Right atrium auricular region (tissue), 2 donors: Measurements from ENCODE around the gene ARHGAP27. TPM values are rescaled to one million over a fixed set of nuclear protein-coding genes. Genes with fewer than 3 reads are reported as not detected.

Experiments used
- DNase-seq: peaks from one replicate; pipeline ENCODE4 v3.0.0-alpha.2; 2019; ENCODE audit warnings: low spot score
- H3K27ac ChIP-seq, 2 donors: fragments of 200-600 bp; sonication (generic); 1 replicate in 1 of 2; 2 replicates in 1 of 2; pipeline ENCODE4 v1.5.1; 2016 to 2019
- H3K27me3 ChIP-seq, 2 donors: fragments of 200-600 bp; sonication (generic); one replicate each; pipeline versions ENCODE4 v1.5.1 to v1.6.0; 2017 to 2019
- H3K36me3 ChIP-seq: fragments of 200-600 bp; sonication (generic); one replicate; pipeline ENCODE4 v1.5.1; 2016
- H3K4me1 ChIP-seq, 2 donors: fragments of 200-600 bp; sonication (generic); one replicate each; pipeline versions ENCODE4 v1.5.1 to v1.6.0; 2017 to 2019
- H3K4me3 ChIP-seq, 2 donors: fragments of 200-600 bp; sonication (generic); 1 replicate in 1 of 2; 2 replicates in 1 of 2; pipeline ENCODE4 v1.5.1; 2017 to 2019; ENCODE audit warnings: mild to moderate bottlenecking in 1 of 2, moderate library complexity in 1 of 2
- H3K9me3 ChIP-seq, 2 donors: fragments of 200-600 bp; sonication (generic); one replicate each; pipeline ENCODE4 v1.5.1; 2019
- total RNA-seq, 2 donors: library from RNA; depleted of rRNA; stranded (reverse); fragments of >200 nt; gene quantifications; one replicate each; pipeline ENCODE4 v1.1.0, GENCODE V29; 2016
- TF ChIP-seq, protein P1 (sequence below), 2 donors: fragments of 200-600 bp; sonication (generic); IDR thresholded peaks; one replicate each; pipeline ENCODE4 v1.5.1; 2019; ENCODE audit warnings: antibody characterized with exemption in 2 of 2

ARHGAP27 gene
- total RNA-seq, 2 donors from 2014 or later, result 18.9 to 21.9 TPM

DNA sequence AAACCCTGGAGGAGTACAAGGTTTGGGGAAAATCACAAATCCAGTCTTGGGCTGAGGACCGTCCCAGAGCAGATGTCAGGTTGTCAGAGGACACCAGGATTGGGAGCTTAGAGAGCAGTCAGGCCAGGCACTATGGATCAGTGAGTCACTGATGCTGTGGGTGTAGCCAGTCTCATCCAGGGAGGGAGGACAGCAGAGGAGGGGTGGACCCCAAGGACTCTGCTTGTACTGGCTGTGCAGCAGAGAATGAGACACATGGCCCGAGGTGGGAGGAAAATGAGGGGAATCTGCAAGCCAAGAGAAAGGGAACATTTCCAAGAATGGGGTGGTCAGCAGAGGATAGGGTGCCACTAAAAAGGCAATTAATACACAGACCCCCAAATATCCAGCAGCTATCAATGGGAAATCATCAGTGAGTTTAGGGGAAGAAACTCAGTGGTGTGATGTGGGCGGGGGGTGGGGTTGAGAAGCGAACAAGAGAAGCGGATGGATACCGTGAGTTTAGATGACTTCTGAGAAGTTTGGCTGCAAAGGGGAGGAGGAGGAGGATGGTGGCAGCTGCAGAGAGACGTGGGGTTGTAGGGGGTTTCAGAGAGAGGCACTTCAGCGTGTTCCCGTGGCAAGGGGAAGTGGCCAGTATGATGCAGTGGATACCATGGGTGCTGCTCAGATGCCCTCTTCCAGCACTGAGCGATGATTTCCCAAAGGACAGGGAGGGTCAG, 43.9 kb downstream of the ARHGAP27 start:
- Histone ChIP-seq H3K36me3 (no peaks in the 10 kb centered on the region), H3K4me3 (no peak overlapping the region), H3K27ac (no peak overlapping the region), H3K4me1 (peaks cover 0 to 19% of the 10 kb centered on the region in 2 donors), H3K27me3 (no peaks in the 10 kb centered on the region), H3K9me3 (no peaks in the 10 kb centered on the region)
- no peak for DNase-seq
- TF ChIP-seq, protein P1, sequence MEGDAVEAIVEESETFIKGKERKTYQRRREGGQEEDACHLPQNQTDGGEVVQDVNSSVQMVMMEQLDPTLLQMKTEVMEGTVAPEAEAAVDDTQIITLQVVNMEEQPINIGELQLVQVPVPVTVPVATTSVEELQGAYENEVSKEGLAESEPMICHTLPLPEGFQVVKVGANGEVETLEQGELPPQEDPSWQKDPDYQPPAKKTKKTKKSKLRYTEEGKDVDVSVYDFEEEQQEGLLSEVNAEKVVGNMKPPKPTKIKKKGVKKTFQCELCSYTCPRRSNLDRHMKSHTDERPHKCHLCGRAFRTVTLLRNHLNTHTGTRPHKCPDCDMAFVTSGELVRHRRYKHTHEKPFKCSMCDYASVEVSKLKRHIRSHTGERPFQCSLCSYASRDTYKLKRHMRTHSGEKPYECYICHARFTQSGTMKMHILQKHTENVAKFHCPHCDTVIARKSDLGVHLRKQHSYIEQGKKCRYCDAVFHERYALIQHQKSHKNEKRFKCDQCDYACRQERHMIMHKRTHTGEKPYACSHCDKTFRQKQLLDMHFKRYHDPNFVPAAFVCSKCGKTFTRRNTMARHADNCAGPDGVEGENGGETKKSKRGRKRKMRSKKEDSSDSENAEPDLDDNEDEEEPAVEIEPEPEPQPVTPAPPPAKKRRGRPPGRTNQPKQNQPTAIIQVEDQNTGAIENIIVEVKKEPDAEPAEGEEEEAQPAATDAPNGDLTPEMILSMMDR (IDR thresholded peaks at IDR 0.05), result no peak

DNA sequence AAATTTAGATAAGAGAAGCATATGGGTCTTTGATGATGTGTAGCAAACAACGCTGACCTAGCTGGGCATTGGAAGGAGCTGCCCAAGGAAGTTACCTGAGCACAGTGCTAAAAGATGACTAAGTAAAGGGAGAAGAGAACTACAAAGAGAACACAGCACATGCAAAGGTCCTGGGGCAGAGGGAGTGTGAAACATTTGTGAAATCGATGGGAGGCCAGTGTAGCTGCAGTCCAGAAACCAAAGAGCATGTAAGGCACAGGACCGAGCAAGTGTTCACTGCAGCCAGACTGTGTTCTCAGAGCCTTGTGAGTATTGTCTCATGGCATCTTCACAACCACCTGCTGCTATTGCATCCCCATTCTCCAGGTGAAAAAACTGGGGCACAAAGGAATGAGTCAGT, 44.9 kb downstream of the ARHGAP27 start:
- Histone ChIP-seq H3K27me3 (no peaks in the 10 kb centered on the region), H3K4me3 (no peak overlapping the region), H3K27ac (no peak overlapping the region), H3K9me3 (no peaks in the 10 kb centered on the region), H3K4me1 (peaks cover 0 to 19% of the 10 kb centered on the region in 2 donors), H3K36me3 (no peaks in the 10 kb centered on the region)
- TF ChIP-seq, protein P1 (IDR thresholded peaks at IDR 0.05), result no peak
- no peak for DNase-seq

DNA sequence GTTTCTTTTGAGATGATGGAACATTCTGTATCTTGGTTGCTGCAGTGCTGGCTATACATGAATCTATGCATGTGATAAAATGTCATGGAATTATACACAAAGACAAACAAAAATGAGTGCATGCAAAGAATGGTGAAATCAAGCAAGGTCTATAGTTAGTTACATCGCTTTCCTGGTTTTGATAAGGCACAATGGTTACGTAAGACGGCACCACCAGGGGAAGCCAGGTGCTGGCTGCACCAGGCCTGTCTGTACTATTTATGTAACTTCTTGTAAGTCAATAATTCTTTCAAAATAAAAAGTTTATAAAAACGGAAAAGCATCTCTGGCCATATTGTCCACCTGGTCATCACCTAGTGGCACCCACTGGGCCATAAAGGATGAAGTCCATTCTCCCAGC, 46.5 kb downstream of the ARHGAP27 start:
- H3K9me3 ChIP-seq, result no peaks in the 10 kb centered on the region
- no peak for DNase-seq
- H3K4me3 ChIP-seq, result no peak overlapping the region
- no peaks in the 10 kb centered on the region for H3K36me3 ChIP-seq
- peaks cover 0 to 26% of the 10 kb centered on the region in 2 donors for H3K4me1 ChIP-seq
- no peak overlapping the region for H3K27ac ChIP-seq
- TF ChIP-seq, protein P1 (IDR thresholded peaks at IDR 0.05), result no peak
- H3K27me3 ChIP-seq, result no peaks in the 10 kb centered on the region

DNA sequence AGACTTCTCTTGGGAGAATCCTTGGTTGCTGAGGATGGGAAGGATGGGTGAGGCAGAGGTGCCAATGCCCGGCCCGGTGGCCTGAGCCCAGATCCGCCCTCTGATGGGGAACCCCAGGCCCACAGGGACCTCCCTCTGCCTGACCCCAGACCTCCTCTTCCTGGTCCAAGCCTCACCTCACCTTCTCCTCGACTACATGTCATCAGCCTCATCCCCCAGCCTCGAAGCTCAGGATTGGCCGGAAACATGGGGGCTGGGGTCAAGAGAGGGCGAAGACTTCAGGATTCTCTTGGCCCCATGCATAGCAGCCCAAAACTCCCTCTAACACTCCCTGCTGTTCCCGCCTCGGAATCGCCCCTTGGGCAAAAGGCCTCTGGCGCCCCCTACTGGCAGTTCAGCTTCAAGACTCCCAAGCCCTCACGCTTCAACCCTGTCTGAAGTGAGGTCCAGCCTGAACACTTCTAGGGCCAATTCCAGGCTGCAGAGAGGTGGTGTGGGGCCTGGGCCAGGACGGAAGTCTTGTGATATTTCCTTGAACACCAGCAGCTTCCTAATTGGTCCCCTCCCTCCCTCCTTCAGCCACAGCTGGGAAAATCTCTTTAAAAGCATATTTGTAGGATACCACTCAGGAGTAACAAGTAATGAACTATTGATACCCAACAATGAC, 47.2 kb downstream of the ARHGAP27 start:
- peak overlapping the region in 1 of 2 donors; percentile 51 for H3K27ac ChIP-seq
- DNase-seq, result peak; percentile 90
- no peak overlapping the region for H3K4me3 ChIP-seq
- H3K27me3 ChIP-seq, result no peaks in the 10 kb centered on the region
- H3K4me1 ChIP-seq, result peaks cover 0 to 33% of the 10 kb centered on the region in 2 donors
- no peaks in the 10 kb centered on the region for H3K36me3 ChIP-seq
- TF ChIP-seq, protein P1 (IDR thresholded peaks at IDR 0.05), result peak; percentile 95 to 99
- H3K9me3 ChIP-seq, result no peaks in the 10 kb centered on the region

DNA sequence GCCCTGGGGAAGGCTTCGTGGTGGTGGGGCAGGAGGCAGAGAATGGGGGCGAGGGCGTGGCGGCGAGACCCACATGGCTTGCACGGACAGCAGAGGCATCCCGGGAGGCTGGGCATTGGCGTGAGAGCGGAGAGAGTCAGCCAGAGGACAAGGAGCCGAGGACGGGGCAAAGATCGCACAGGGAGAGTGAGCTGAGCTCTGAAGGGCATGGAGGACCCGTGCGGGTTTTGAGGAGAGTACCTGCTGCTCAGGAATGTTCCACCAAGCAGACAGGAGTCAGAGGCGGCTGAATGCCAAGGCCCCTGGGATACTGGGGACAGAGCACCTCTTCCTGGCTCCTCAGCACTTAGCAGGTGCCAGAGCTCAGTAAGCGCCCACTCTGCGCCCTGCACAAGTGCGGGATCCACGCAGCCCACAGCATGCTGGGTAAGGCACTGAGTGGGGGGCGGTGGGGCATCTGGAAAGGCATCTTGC, 47.8 kb downstream of the ARHGAP27 start:
- no peak for DNase-seq
- TF ChIP-seq, protein P1 (IDR thresholded peaks at IDR 0.05), result no peak
- Histone ChIP-seq H3K36me3 (no peaks in the 10 kb centered on the region), H3K4me1 (peaks cover 0 to 39% of the 10 kb centered on the region in 2 donors), H3K27me3 (no peaks in the 10 kb centered on the region), H3K9me3 (no peaks in the 10 kb centered on the region), H3K27ac (peak overlapping the region in 1 of 2 donors; percentile 51), H3K4me3 (no peak overlapping the region)
